ENCODE measurements around the gene GABARAPL1. TPM values are rescaled to one million over a fixed set of nuclear protein-coding genes. Genes with fewer than 3 reads are reported as not detected.
A peak's percentile ranks its signal among the peaks of the same experiment; 100 is the strongest.

The GABARAPL1 gene
- total RNA-seq, 6 donors from 2014 or later: 88.9 to 114 (median 97.9) TPM

DNA sequence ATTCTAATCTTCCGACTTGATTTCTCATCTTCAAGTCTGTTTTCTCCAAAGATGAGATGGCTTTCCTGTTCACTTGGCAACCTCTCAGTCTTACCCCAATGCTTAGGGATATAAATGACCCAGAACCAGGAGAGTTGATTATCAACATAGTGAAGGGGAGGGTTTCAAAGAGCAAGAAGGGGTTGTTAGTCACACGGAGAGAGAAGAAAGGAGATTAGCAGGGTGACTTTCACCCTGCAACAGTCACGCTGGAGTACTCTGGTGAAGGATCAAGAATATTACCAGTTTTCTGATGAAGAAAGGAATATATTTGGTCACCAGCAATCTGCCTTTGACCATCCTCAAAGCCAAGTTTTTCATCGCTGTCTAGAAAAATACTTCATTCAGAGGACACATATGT lies 33.9 kb upstream of the GABARAPL1 start, which contains the start of gene TMEM52B:
Gene TMEM52B, plus strand, starts transcription at position 212 of the 400 bp plus-strand sequence. CDS start 543 bp downstream, outside the sequence.
- Histone ChIP-seq H3K27me3 (no peaks in the 10 kb centered on the region), H3K4me3 (no peak within 1 kb of the TSS), H3K4me1 (peaks cover 0 to 4% (median under 1%) of the 10 kb centered on the region in 4 donors), H3K27ac (no peak within 1 kb of the TSS), H3K36me3 (no peaks in the 10 kb centered on the region), H3K9me3 (no peaks in the 10 kb centered on the region)
- ATAC-seq (ENCODE audit: low FRiP score in 2 of 2) (no peak), DNase-seq (no peak)
- 74 to 79% methylated on average over 4 of the region's 4 CpGs for WGBS, 2 donors
- TF ChIP-seq POLR2A (IDR thresholded peaks at IDR 0.05) (no peak), EP300 (IDR thresholded peaks at IDR 0.05) (no peak), POLR2AphosphoS5 (IDR thresholded peaks at IDR 0.05) (no peak)
- TF ChIP-seq, protein P1, sequence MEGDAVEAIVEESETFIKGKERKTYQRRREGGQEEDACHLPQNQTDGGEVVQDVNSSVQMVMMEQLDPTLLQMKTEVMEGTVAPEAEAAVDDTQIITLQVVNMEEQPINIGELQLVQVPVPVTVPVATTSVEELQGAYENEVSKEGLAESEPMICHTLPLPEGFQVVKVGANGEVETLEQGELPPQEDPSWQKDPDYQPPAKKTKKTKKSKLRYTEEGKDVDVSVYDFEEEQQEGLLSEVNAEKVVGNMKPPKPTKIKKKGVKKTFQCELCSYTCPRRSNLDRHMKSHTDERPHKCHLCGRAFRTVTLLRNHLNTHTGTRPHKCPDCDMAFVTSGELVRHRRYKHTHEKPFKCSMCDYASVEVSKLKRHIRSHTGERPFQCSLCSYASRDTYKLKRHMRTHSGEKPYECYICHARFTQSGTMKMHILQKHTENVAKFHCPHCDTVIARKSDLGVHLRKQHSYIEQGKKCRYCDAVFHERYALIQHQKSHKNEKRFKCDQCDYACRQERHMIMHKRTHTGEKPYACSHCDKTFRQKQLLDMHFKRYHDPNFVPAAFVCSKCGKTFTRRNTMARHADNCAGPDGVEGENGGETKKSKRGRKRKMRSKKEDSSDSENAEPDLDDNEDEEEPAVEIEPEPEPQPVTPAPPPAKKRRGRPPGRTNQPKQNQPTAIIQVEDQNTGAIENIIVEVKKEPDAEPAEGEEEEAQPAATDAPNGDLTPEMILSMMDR (IDR thresholded peaks at IDR 0.05): no peak

GRCh38 chr12:10179776-10180181 lies 32.9 kb upstream of the GABARAPL1 start:
- TF ChIP-seq, protein P1 (IDR thresholded peaks at IDR 0.05): no peak
- TF ChIP-seq POLR2A (IDR thresholded peaks at IDR 0.05) (no peak), POLR2AphosphoS5 (IDR thresholded peaks at IDR 0.05) (no peak), EP300 (IDR thresholded peaks at IDR 0.05) (no peak)
- no peaks in the 10 kb centered on the region for H3K9me3 ChIP-seq
- ATAC-seq (ENCODE audit: low FRiP score in 2 of 2) (no peak), DNase-seq (no peak)
- H3K27ac ChIP-seq: no peak overlapping the region
- H3K27me3 ChIP-seq: no peaks in the 10 kb centered on the region
- WGBS, 2 donors: 53 to 65% methylated on average over 5 of the region's 5 CpGs
- H3K4me3 ChIP-seq: no peak overlapping the region
- H3K4me1 ChIP-seq: peaks cover 0 to 7% (median 5%) of the 10 kb centered on the region in 4 donors
- no peaks in the 10 kb centered on the region for H3K36me3 ChIP-seq

- H3K36me3 ChIP-seq: no peaks in the 10 kb centered on the region
- ATAC-seq (ENCODE audit: low FRiP score in 2 of 2) (peak in 1 of 2 donors; percentile 71), DNase-seq (no peak)
- WGBS, 2 donors: 45 to 46% methylated on average over 5 of the region's 5 CpGs
- TF ChIP-seq POLR2A (IDR thresholded peaks at IDR 0.05): peak in 1 of 4 donors; percentile 19
- TF ChIP-seq, protein P1 (IDR thresholded peaks at IDR 0.05): no peak
- H3K4me1 ChIP-seq: peaks cover 0 to 7% (median 5%) of the 10 kb centered on the region in 4 donors
- H3K27ac ChIP-seq: peak overlapping the region in 1 of 4 donors; percentile 19
- no peak overlapping the region for H3K4me3 ChIP-seq
- no peaks in the 10 kb centered on the region for H3K9me3 ChIP-seq
- H3K27me3 ChIP-seq: no peaks in the 10 kb centered on the region
Measured at GRCh38 chr12:10182354-10183049, 30.2 kb upstream of the GABARAPL1 start.

DNA sequence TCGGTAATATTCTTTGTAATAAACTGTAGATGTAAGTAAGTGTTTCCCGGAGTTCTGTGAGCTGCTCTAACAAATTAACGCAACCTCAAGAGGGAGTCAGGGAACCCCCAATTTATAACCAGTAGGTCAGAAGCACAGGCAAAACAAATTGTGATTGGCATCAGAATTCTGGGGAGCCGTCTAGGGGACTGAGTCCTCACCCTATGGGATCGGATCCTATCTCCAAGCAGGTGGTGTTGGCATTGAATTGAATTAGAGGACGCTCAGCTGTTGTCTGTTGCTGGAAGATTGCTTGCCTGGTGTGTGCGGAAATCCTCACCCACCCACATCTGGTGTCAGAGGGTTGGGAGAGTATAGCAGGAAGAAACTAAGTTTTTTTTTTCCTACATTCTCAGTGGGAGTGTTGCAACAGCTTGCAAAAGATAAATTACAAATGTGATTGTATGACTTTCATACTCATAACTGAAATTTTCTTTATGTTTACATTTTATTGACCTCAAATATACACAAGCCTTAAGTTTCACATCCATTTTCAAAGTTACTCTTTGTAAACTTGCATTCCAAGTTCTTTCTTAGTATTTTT lies 28.3 kb upstream of the GABARAPL1 start:
- Histone ChIP-seq H3K4me1 (peaks cover 0 to 7% (median 5%) of the 10 kb centered on the region in 4 donors), H3K4me3 (no peak overlapping the region), H3K9me3 (no peaks in the 10 kb centered on the region), H3K27ac (peak overlapping the region; percentile 29 to 63 (median 50)), H3K36me3 (no peaks in the 10 kb centered on the region), H3K27me3 (no peaks in the 10 kb centered on the region)
- TF ChIP-seq POLR2A (IDR thresholded peaks at IDR 0.05) (peak in 2 of 4 donors; percentile 26 to 63), POLR2AphosphoS5 (IDR thresholded peaks at IDR 0.05) (peak in 1 of 2 donors; percentile 60), EP300 (IDR thresholded peaks at IDR 0.05) (peak in 1 of 4 donors; percentile 16)
- TF ChIP-seq, protein P1 (IDR thresholded peaks at IDR 0.05): no peak
- whole genome bisulfite sequencing, 2 donors: 42 to 50% methylated on average over 7 of the region's 7 CpGs
- ATAC-seq (ENCODE audit: low FRiP score in 2 of 2) (peak; percentile 61 to 74), DNase-seq (peak in 1 of 2 donors; percentile 46)
